Body of pancreas (tissue), 4 donors: ENCODE data around the gene FLYWCH1. TPM values are rescaled to one million over a fixed set of nuclear protein-coding genes. Genes with fewer than 3 reads are reported as not detected.
A peak's percentile ranks its signal among the peaks of the same experiment; 100 is the strongest.

Experiments used
- ATAC-seq: fragments of 150-250 bp; one replicate; pipeline ENCODE4 v1.9.1; 2016
- DNase-seq, 4 donors: peaks; one replicate each; pipeline ENCODE4 v3.0.0-alpha.2; 2019
- H3K27ac ChIP-seq, 4 donors: fragments of 200-600 bp; sonication (generic); 1 replicate in 3 of 4; 2 replicates in 1 of 4; pipeline versions ENCODE4 v1.5.1 to v1.6.1; 2016 to 2019; ENCODE audit warnings: mild to moderate bottlenecking in 1 of 4, mixed read lengths in 1 of 4, moderate library complexity in 1 of 4
- H3K27me3 ChIP-seq, 2 donors: fragments of 200-600 bp; sonication (generic); one replicate each; pipeline ENCODE4 v1.6.0; 2016; ENCODE audit warnings: mild to moderate bottlenecking in 1 of 2
- H3K36me3 ChIP-seq, 2 donors: fragments of 200-600 bp; sonication (generic); replicated peaks in 1 of 2; 2 replicates each; pipeline ENCODE4 v1.5.1; 2016; ENCODE audit warnings: low read depth in 2 of 2; ENCODE audit not compliant: insufficient read depth in 1 of 2
- H3K4me1 ChIP-seq: fragments of 200-600 bp; sonication (generic); one replicate; pipeline ENCODE4 v1.6.0; 2016
- H3K4me3 ChIP-seq, 2 donors: fragments of 200-600 bp; sonication (generic); 1 replicate in 1 of 2; 2 replicates in 1 of 2; pipeline ENCODE4 v1.5.1; 2016 to 2019
- H3K9me3 ChIP-seq, 3 donors: fragments of 200-600 bp; sonication (generic); 1 replicate in 2 of 3; 2 replicates in 1 of 3; pipeline ENCODE4 v1.5.1; 2016
- CTCF ChIP-seq, 7 experiments: fragments of 450-650 bp in 4 of 7; fragments of 200-600 bp in 3 of 7; sonication (generic) in 3 of 7; IDR thresholded peaks; one replicate each; pipeline ENCODE4 v1.5.1; 2016 to 2019; ENCODE audit warnings: antibody characterized with exemption in 7 of 7
- POLR2A ChIP-seq, 3 donors: fragments of 450-650 bp; IDR thresholded peaks; one replicate each; pipeline ENCODE4 v1.6.1; 2016; ENCODE audit warnings: antibody characterized with exemption in 3 of 3, mild to moderate bottlenecking in 2 of 3
- WGBS, 2 donors: methylation state at CpG; one replicate each; pipeline ENCODE4 v1.1.5; 2017; 5-methylcytosine and 5-hydroxymethylcytosine counted together
- intact Hi-C: fragments of 100-400 bp; cut with DNase I; formaldehyde crosslinking; loops from one replicate; pipeline ENCODE4 v1.15.1; 2023
- total RNA-seq, 2 donors: library from RNA; depleted of rRNA; stranded (reverse); fragments of >200 nt; gene quantifications; one replicate each; pipeline ENCODE4 v1.1.0, GENCODE V29; 2016

Gene FLYWCH1
- total RNA-seq, 2 donors from 2014 or later = 24.6 to 53.7 TPM

DNA sequence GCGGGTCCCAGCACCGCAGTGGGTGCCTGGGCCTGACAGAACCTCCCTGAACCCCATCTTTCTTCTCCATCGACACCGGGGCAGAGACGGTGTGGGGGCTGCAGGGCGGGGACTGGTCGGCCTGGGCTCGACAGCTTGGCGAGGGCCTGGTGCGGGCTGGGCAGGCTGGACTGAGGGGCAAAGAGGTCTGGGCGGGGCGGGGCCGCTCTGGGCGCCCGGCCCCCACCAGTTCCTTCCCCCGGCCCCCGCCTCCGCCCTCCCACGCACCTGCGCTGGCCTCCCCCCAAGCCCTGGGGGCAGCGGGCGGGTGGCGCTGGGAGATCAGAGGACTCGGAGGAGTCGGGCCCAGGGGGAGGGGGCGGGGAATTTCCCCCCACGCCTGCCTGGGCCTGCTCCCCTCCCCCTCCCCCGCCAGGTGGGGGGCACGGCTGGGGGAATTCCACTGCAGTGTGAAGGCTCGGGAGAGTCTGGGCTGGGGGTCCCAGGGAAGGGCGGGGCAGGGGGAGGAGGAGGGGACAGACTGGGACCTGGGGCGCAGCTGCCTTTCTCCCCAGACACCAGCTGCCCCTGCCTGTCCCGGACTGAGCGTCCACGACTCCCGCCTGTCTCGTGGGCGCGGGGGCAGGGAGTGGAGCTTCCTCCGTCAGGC is 51.5 kb downstream of the FLYWCH1 start:
- H3K27me3 ChIP-seq = peaks cover 4 to 47% of the 10 kb centered on the region in 2 donors
- WGBS, 2 donors = 2 to 5% methylated on average over 12 to 21 of the region's 40 CpGs
- no peaks in the 10 kb centered on the region for H3K36me3 ChIP-seq
- H3K27ac ChIP-seq = no peak overlapping the region
- H3K4me3 ChIP-seq = no peak overlapping the region
- TF ChIP-seq POLR2A (IDR thresholded peaks at IDR 0.05) (no peak), CTCF (IDR thresholded peaks at IDR 0.05) (no peak)
- peak in 1 of 4 donors; percentile 5 for DNase-seq
- no peaks in the 10 kb centered on the region for H3K9me3 ChIP-seq
- intact Hi-C loops = no loop called here
- H3K4me1 ChIP-seq = peaks cover 44% of the 10 kb centered on the region
- ATAC-seq = no peak

DNA sequence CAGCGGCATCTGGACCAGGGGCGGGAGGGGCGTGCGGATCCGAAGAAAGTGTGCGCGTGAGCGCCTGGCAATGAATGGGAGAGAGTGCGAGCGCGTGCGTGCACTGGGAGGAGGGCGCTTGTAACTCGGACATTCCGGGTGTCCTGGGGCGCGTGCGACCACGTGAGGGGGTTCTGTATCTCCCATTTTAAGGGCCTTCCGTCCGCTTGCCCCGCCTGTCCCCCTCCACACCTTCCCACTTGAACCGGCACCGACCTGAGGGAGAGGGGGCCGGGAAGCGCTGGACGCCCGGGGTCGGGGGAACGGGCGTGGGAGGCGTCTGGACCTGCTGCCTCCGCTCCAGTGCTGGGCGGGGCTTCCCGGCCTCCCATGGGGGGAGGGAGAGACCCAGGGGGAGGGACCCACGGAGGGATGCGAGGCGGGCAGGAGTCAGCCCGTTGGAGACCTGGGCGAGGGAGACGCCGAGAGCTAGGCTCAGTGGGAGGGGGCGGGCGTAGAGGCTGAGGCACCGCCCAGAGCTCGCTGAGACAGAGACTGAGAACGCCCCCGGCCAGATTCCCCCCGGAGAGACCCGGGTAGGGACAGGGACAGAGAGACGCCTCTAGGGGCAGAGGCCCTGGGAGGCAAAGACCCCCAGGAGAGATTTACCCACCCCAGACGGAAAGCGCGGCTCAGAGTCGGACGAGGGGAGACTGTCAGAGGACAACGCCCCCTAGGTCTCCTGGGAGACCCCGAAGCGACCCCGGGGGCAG is 52.2 kb downstream of the FLYWCH1 start, which contains the start of gene KREMEN2:
Gene KREMEN2 (plus strand): TSS at position 553 of the 752 bp plus-strand sequence. CDS start 246 bp downstream, outside the sequence.
- ATAC-seq = no peak
- peaks cover 51% of the 10 kb centered on the region for H3K4me1 ChIP-seq
- DNase-seq = peak in 1 of 4 donors; percentile 23
- H3K36me3 ChIP-seq = no peaks in the 10 kb centered on the region
- intact Hi-C loops = no loop called here
- WGBS, 2 donors = 1% methylated on average over 24 to 60 of the region's 60 CpGs
- TF ChIP-seq CTCF (IDR thresholded peaks at IDR 0.05) = no peak
- TF ChIP-seq POLR2A (IDR thresholded peaks at IDR 0.05) = no peak
- peaks cover 4 to 50% of the 10 kb centered on the region in 2 donors for H3K27me3 ChIP-seq
- H3K9me3 ChIP-seq = no peaks in the 10 kb centered on the region
- H3K4me3 ChIP-seq = no peak within 1 kb of the TSS
- no peak within 1 kb of the TSS for H3K27ac ChIP-seq

GRCh38 chr16:2964475-2965336 is 53.0 kb downstream of the FLYWCH1 start:
- H3K9me3 ChIP-seq = no peaks in the 10 kb centered on the region
- 0 to 6% methylated on average over 3 to 39 of the region's 68 CpGs for WGBS, 2 donors
- no peak overlapping the region for H3K4me3 ChIP-seq
- peaks cover 4 to 50% of the 10 kb centered on the region in 2 donors for H3K27me3 ChIP-seq
- no peaks in the 10 kb centered on the region for H3K36me3 ChIP-seq
- H3K27ac ChIP-seq = no peak overlapping the region
- ATAC-seq (no peak), DNase-seq (peak in 1 of 4 donors; percentile 58)
- intact Hi-C loops = no loop called here
- TF ChIP-seq CTCF (IDR thresholded peaks at IDR 0.05) (no peak), POLR2A (IDR thresholded peaks at IDR 0.05) (no peak)
- peaks cover 53% of the 10 kb centered on the region for H3K4me1 ChIP-seq

DNA sequence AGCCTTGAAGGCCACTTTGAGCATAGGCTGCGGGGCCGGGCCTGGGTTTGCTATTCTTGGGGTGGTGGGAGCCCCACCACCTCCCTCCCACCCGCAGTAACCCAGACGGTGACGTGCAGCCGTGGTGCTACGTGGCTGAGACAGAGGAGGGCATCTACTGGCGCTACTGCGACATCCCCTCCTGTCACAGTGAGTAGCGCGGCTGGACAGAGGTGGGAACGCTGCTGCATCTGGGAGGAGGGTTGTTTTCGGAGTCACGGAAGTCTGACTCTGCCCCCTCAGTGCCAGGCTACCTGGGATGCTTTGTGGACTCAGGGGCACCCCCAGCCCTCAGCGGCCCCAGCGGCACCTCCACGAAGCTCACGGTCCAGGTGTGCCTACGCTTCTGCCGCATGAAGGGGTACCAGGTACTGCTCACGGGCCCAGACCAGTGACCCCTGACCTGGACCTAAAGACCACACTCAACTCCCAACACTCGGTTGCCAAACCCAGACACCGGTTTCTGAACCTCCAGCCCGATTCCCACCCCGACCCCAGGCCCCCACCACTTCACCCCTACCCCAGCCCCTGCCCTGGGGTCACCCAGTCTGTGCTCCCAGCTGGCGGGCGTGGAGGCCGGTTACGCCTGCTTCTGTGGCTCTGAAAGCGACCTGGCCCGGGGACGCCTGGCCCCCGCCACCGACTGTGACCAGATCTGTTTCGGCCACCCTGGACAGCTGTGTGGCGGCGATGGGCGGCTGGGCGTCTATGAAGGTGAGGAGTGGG is 54.5 kb downstream of the FLYWCH1 start:
- DNase-seq (no peak), ATAC-seq (no peak)
- WGBS, 2 donors = 31 to 44% methylated on average over 19 to 39 of the region's 39 CpGs
- Histone ChIP-seq H3K4me3 (no peak overlapping the region), H3K9me3 (no peaks in the 10 kb centered on the region), H3K36me3 (no peaks in the 10 kb centered on the region), H3K27ac (no peak overlapping the region), H3K27me3 (peaks cover 4 to 50% of the 10 kb centered on the region in 2 donors), H3K4me1 (peaks cover 68% of the 10 kb centered on the region)
- intact Hi-C loops = no loop called here
- no peak for TF ChIP-seq CTCF (IDR thresholded peaks at IDR 0.05)
- TF ChIP-seq POLR2A (IDR thresholded peaks at IDR 0.05) = no peak
